HepG2 (cell line): ENCODE measurements around the gene NSMCE4A.

ENCODE experiments used
- ATF1 ChIP-seq: IDR thresholded peaks from 2 replicates; pipeline ENCODE4 v1.6.1; 2016; ENCODE audit warnings: mild to moderate bottlenecking, control low read depth
- CREBL2 ChIP-seq: sonication (generic); formaldehyde crosslinking; IDR thresholded peaks from 2 replicates; pipeline ENCODE4 v1.8.1; 2023; ENCODE audit warnings: missing genetic modification reagents, mild to moderate bottlenecking, borderline replicate concordance
- FOSL1 ChIP-seq: sonication (generic); formaldehyde crosslinking; IDR thresholded peaks from 2 replicates; pipeline ENCODE4 v1.9.0; 2021; ENCODE audit warnings: missing genetic modification reagents, borderline replicate concordance
- MATR3 ChIP-seq: sonication (generic); formaldehyde crosslinking; IDR thresholded peaks from 2 replicates; pipeline ENCODE4 v1.4.0; 2020; ENCODE audit warnings: missing genetic modification reagents

- no peak for TF ChIP-seq ATF1 (CRISPR knock-in tag)
- no peak for TF ChIP-seq FOSL1 (CRISPR knock-in tag)
- TF ChIP-seq MATR3 (CRISPR knock-in tag): no peak
- no peak for TF ChIP-seq CREBL2 (CRISPR knock-in tag)
Observed at GRCh38 chr10:121983852-121984251, 8.8 kb upstream of the NSMCE4A start.
